ENCODE measurements around the gene CACNA2D1.

The CACNA2D1 gene

DNA sequence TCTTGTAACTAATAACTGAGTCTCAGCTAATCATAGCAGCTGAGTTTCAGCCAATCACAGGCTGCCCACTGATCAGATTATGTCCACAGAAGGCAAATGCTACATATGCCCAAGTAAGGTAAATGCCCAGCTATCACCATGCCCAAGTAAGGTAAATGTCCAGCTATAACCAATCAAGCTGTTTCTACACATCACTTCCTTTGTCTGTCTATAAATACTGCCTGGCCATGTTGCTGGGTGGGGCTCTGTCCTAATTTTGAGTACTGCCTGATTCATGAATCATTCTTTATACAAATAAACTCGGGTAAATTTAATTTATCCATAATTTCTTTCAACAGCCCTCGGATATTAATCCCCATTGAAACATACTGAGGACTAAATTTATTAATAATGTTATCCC lies 312.4 kb downstream of the CACNA2D1 start:
- in situ Hi-C loops (cut with HindIII; ENCODE audit: low sequenced_read_pairs), result no loop called here

DNA sequence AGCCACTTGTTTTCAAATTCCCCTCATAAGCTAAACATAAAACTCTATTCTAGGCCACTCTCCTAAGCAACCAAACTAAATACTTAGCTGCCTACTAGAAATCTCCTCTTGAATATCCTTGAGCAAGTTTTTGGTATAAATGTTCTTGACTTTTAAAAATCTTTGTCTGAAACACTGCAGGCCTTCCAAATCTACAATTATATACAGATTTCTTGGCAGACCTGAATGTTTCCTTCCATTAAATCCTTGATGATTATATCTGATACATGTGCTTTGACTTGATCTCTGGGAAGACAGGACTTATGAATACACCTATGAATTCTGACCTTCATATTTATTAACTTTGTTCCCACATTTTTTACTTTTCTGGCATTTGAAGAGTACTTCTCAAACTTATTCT lies 314.5 kb downstream of the CACNA2D1 start:
- in situ Hi-C loops (cut with HindIII; ENCODE audit: low sequenced_read_pairs), result no loop called here

DNA sequence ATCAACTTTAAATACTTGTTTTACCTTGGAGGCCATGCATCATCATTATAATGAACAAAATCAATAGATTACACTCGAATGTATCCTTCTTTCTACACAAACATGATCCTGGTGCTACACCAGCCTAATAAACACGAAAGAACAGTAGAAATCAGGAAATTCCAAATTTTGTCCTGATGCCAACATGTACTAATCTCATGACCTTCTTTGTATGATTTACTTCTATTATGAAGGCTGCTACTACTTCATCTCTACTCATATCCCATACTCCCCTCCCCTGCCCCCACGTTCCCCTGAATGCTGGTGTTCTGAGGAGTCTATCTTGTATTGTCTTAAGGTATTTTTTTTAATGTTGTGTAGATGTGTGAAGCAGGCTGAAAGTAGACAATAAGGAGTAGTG lies 315.0 kb downstream of the CACNA2D1 start:
- in situ Hi-C loops (cut with HindIII; ENCODE audit: low sequenced_read_pairs), result no loop called here

DNA sequence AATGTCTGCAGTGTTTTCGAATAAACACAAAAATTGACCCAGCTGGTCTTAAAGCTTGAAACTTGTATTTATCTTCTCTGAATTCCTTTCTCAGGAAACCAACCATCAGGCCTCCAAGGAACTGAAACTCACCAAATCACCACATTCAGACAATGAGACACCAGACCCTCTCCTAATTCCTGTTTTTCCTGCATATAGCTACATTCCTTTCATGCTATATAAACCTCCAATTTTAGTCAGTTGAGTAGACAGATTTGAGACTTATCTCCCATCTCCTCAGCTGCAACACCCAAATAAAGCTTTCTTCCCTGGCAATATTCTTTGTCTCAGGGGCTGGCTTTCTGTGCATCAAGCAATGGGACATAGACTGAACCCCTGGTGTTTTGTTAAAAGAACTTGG lies 317.0 kb downstream of the CACNA2D1 start:
- in situ Hi-C loops (cut with HindIII; ENCODE audit: low sequenced_read_pairs), result no loop called here

DNA sequence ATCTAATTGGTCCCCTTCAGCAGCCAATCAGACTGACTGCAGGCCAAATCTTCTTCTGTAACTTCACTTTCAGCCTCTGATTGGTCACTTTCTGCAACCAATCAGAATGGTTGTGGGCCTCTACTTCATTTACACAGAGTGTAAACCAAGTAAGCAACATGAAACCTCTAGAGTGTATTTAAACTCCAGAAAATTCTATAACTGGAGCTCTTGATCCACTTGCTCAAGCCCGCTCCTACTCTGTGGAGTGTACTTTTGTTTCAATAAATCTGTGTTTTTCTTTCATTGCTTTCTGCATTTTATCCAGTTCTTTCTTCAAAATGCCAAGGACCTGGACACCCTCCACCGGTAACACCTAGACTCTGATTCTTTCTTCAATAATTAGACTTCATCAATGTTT lies 319.1 kb downstream of the CACNA2D1 start:
- in situ Hi-C loops (cut with HindIII; ENCODE audit: low sequenced_read_pairs), result no loop called here

DNA sequence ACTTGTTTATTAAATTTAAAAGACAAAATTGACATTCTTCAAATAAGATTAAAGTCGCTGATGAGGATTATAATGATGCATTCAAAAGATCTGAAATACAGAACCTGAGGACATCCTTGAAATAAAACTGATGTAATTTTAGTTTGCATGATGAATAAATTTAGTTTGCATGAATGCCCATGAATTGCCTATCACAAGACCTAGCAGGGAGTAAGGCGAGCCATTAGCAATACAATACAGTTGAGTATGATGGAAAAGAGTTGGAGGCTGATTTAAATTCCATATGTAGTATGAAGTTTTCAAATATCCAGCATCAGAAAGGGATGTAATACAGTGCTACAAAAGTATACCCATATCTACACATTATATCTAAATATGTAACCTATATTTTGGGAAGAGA lies 321.3 kb downstream of the CACNA2D1 start:
- in situ Hi-C loops (cut with HindIII; ENCODE audit: low sequenced_read_pairs), result no loop called here

DNA sequence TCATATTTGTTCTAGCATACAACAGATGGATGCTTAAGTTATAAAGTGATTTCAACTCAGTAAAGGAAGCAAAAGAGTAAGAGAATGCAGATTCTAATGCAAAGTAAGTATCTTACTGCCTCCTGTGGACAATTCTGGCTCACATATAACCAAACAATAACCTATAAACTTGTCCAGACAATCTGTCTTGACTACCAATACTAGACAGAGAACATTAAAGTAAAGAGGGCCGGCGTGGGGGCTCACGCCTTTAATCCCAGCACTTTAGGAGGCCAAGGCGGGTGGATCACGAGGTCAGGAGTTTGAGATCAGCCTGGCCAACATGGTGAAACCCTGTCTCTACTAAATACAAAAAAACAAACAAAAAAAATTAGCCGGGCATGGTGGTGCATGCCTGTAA lies 329.3 kb downstream of the CACNA2D1 start:
- in situ Hi-C loops (cut with HindIII; ENCODE audit: low sequenced_read_pairs), result no loop called here

DNA sequence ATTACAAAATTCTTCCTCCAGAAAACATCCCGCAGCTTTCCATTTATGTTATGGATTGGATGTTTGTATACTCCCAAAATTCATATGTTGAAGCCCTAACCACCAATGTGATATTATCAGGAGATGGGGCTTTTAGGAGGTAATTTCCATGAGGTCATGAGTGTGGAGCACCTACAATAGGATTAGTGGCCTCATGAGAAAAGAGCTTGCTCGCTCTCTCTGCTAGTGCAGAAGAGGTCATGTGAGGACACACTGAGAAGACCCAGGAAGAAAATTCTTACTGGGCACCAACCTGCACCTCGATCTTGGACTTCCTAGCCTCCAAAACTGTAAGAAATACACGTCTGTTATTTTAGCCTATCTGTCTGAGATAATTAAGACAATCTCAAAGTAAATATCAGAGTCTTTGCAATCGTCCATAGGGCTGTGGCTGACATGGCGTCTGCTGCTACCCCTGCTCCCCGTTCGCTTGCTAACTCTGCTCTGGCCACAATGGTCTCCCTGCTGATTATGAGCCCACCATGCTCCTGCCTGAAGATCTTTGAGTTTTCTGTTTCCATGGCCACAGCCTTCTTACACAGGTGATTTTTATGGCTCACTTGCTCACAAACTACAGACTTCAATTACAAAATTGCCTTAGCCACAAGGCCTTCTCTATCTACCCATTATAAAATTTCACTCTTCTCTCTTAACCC lies 333.3 kb downstream of the CACNA2D1 start:
- in situ Hi-C loops (cut with HindIII; ENCODE audit: low sequenced_read_pairs), result no loop called here

DNA sequence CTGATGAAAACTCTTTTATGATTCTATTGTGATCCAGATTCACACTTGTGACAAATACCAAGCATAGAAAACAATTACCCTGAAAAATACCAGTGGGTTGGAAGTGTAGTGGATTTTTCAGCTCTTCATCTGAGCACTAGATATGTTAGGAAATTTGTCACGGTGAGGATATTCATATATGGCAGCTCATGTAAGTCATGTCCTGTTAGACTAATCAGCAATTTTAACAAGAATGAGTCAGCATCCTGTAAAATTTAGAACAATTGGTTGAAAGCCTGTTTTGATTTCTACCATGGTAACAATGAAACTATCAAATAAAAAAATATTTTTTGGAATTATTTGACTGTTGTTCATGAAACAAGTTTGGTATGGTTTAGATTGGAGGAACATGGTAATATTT lies 334.3 kb downstream of the CACNA2D1 start:
- in situ Hi-C loops (cut with HindIII; ENCODE audit: low sequenced_read_pairs), result no loop called here

DNA sequence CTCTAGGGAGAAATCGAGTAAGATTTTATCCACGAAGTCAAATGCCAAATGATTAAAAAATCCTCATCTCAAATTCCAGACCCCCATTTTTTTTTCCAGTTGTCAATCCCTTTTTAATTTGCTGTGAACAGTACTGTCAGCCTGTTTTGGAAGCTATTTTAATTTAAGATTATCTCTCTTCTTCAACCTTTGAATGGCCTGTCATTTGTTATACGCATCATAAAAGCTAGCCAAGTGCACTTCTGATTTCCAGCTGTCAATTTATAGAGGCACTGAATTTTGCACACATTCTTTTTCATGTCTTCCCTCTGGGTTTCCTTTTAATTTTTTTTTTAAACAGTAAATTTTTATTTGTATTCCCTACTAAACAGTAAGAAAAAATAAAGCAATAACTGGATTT lies 337.4 kb downstream of the CACNA2D1 start:
- in situ Hi-C loops (cut with HindIII; ENCODE audit: low sequenced_read_pairs), result no loop called here

DNA sequence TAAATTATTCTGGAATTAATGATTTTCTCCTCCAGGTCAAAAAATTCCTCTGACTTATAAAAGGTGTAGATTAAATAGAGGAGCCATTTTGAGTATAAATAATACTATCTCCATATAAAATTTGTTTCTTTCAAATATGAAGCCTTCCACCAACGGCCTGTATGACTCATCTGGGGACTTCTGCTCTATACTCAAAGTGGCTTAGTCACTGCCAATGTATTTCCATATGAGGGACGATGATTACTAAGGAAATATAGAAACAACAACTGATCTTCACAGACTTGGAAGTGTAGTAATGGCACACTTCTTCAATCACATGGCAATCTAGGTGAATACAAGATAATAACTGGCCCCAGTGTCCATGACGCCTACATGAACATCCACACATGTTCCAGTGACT lies 338.1 kb downstream of the CACNA2D1 start:
- in situ Hi-C loops (cut with HindIII; ENCODE audit: low sequenced_read_pairs), result no loop called here

DNA sequence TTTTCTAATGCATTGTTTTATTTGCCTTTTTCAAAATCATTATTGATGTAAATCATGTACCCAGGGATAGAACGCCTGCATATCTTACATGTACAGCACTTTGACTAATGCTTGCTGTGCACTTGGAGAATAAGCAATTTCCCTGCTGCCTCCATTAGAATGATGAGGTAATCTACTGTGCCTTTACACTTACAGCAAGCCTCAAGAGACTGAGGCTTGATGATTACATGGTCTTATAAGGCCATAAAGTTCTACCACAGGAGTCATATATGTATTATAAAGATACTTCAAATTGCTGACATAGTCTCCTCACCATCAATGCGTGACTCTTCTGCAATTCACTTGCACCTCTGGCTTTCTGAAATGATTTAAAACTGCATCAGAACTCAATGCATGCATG lies 345.2 kb downstream of the CACNA2D1 start:
- in situ Hi-C loops (cut with HindIII; ENCODE audit: low sequenced_read_pairs), result no loop called here

DNA sequence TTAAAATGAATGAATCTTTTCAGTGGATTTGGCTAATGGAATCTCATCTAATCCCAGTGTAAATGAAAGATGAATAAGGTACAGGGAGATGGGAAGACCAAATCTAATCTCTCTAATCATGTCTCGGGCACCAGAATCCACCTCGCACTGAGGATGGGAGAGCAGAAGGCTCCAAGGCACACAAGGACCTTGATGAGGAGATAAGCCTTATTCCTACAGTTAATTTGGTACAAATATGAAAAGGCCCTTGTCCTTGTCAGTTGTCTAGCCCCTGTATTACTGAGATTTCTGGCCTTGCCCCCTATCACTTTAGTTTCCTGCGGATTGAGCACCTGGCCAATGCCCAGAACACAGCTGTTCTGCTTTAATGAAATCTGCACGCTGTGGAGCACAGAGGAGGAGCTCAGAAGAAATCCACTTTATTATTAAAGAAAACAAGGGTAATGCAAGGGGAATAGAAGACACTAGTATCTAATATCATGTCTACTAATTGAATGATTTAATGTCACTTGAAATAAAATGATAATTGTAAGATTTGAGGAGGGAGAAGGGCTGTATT lies 352.4 kb downstream of the CACNA2D1 start:
- in situ Hi-C loops (cut with HindIII; ENCODE audit: low sequenced_read_pairs), result no loop called here

DNA sequence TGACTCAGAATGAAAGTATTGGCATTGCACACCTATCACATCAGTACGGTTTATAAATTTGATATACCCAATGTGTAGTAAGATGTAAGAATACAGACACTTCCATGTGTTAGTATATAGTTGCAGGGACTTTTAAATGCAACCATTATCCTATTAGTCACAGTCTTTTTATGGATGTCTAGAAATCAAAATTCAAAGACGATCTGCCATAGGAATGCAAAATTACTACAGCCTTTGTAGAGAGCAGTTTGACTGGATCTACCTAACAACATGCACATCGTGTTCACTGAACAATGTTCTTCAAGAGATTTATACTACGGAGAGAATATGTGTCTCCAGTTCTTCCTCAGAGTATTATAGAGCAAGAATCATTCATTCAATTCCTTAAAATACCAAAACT lies 356.5 kb downstream of the CACNA2D1 start:
- in situ Hi-C loops (cut with HindIII; ENCODE audit: low sequenced_read_pairs), result no loop called here

DNA sequence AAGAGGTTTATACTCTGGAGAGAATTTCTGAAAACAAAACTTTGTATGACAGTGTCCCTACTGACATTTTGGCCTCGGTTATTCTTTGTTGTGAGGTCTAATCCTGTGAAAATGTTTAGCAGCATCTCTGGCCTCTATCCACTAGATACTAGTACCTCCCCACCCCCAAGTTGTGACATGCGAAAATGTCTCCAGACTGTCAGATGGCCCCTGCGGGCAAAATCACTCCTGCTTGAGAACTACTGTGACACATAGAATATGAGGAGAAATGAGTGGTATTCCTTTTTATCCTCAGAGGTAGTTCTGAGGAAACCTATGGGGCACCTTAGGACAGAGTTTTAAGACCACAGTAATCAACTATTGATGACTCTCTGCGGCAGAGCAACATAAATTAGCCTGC lies 358.5 kb downstream of the CACNA2D1 start:
- in situ Hi-C loops (cut with HindIII; ENCODE audit: low sequenced_read_pairs), result no loop called here

DNA sequence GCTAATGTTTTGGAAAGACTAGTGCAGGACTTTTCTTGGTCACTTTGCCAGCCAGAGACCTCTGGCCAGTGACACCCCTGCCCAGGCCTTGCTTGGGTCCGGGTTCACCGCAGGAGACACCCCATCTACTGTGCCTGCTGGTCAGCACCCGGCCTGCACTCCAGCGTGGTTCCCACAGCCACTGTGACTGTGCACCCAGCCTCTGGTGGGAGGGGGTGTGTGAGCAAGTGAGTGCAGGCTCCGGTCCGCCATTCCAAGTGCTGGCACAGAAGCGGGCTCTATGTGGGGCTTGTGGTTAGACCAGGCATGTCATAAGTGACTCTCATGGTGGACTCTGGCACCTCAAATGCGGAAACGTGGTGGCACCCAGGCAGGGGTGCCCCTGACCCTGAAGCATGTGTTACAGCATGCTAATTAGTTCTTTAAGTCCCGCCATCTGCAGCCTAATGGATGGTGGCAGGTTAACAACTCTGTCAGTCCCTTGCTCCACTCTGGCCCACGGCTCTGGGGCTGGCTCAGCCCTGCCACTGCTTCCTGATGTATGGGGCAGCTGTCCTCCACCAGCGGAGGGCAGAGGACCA lies 361.8 kb downstream of the CACNA2D1 start:
- in situ Hi-C loops (cut with HindIII; ENCODE audit: low sequenced_read_pairs), result no loop called here

DNA sequence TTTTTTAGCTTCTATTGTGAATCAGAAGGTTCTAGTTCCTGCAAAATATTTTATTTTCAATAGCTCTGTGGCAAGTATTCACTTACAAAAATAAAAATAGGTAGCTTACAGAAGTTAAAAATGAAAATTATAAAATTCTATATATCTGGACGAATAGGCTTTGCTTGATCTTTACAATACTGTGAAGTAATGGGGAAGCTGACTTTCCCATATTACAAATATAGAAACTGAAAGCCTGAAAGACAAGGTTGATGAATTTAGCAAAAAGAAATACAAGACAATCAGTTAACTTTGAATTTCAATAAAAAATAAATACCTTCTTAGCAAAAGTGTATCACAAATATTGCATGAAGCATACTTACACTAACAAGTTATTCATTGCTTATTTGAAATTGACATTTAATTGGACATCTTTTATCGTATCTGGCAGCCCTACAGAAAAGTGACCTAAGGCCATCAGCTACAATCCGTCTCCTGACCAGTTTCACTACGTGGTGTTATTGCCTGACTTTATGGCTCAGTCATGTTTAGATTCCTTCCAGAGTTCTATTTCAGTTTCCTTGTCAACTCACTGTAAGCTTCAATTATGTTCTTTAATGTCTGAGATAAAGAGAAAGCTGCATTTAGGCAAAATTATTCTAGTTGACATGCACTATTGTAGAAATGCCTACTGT lies 363.2 kb downstream of the CACNA2D1 start:
- in situ Hi-C loops (cut with HindIII; ENCODE audit: low sequenced_read_pairs), result no loop called here

DNA sequence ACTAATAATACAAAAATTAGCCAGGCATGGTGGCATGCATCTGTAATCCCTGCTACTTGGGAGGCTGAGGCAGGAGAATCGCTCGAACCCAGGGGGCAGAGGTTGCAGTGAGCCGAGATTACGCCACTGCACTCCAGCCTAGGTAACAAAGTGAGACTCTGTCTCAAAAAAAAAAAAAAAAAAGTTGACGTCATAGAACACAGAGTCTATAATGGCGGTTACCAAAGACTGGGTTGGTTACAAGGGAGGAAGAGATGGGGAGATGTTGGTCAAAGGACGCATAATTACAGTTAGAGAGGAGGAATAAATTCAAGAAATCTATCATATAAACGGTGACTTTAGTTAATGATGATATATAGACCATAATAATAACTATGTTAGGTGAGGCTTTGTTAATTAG lies 364.1 kb downstream of the CACNA2D1 start:
- in situ Hi-C loops (cut with HindIII; ENCODE audit: low sequenced_read_pairs), result no loop called here

DNA sequence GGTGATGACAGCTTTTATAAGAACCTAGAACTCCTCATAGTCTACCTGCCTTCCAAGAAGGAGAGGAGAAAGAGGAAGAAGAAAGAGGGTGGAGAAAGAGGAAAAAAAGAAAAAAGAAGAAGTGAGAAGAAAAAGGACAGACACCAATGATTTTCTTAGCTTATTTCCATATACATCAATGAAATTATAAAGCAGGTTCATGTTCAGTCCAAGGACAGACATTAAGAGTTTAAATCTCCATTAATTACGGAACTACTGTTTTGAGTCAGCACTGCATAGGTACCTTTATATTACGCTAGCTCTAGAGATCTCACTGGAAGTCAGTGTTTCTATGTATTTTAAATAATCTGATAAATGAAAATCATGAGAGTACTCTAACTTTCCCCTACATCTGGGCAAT lies 364.8 kb downstream of the CACNA2D1 start:
- in situ Hi-C loops (cut with HindIII; ENCODE audit: low sequenced_read_pairs), result no loop called here

DNA sequence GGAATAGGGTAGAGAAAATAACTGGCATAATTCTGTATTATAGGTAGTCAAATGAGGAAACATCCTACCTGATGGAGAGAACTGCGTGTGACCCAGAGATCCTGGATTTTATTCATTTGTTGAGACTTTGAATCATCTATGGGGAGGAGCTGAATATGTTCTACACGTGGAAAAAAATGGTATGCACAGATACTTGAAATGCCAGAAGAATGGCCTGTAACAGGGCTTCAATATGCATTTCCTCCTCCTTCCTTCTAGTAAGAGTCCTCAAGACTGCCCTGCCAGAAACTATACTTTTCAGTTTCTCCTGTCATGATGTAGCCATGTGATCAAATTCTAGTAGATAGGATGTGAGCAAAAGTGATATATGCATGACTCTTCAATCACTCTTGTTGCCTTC lies 372.1 kb downstream of the CACNA2D1 start:
- in situ Hi-C loops (cut with HindIII; ENCODE audit: low sequenced_read_pairs), result no loop called here

DNA sequence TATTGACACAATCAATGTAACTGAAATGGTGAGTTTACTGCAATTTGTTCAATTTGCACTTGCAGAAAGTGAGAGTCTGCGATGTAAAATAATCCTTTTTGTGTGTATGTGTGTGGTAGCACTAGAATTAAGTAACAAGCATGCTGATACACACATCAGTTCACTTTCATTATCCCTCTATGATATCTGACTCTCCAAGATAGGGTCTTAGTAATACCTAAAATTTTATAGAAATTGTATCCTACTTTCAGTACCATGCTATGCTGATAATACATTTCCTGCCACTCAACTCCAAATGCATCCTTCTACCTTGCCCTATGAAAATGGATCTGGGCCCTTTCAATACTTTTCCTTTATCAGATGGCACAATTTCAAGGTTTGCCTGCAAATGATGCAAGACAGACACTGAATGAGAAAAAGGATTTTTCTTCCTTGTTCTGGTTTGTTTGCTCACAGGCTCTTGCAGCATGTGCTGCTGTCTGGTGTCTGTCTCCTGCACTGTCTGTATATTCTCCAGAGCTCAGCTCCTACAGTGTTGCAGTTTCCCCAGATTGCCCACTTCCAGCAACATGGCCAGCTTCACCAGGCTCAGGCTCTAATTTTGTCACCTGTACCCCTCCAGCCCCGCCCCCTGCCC lies 375.8 kb downstream of the CACNA2D1 start:
- in situ Hi-C loops (cut with HindIII; ENCODE audit: low sequenced_read_pairs), result no loop called here

DNA sequence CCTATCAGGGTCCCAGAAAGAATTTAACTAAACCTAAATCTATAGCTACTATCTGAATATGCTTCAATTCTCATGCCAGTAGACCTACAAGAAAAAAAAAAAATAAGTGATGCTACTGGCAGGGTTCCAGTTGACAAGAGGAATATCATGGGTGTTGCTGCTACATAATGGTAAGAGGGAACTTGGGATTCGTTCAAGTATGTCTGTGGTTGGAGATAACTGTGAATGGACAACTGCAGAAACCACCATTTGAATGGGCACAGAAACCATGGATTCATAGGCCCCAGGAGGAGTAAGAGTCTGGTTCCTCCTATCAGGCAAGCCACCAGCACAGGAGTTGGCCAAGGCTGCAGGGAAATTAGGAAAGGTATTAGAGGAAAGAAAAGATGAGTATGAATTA lies 386.1 kb downstream of the CACNA2D1 start:
- in situ Hi-C loops (cut with HindIII; ENCODE audit: low sequenced_read_pairs), result no loop called here

Measured in DLD1 (cell line).